ENCODE results near the gene RAB3GAP2.
"Not testable (repeated sequence)": the region's sequence is repeated elsewhere in the genome, so short reads cannot be mapped to it uniquely, and the experiment has no call there.

The RAB3GAP2 gene

DNA sequence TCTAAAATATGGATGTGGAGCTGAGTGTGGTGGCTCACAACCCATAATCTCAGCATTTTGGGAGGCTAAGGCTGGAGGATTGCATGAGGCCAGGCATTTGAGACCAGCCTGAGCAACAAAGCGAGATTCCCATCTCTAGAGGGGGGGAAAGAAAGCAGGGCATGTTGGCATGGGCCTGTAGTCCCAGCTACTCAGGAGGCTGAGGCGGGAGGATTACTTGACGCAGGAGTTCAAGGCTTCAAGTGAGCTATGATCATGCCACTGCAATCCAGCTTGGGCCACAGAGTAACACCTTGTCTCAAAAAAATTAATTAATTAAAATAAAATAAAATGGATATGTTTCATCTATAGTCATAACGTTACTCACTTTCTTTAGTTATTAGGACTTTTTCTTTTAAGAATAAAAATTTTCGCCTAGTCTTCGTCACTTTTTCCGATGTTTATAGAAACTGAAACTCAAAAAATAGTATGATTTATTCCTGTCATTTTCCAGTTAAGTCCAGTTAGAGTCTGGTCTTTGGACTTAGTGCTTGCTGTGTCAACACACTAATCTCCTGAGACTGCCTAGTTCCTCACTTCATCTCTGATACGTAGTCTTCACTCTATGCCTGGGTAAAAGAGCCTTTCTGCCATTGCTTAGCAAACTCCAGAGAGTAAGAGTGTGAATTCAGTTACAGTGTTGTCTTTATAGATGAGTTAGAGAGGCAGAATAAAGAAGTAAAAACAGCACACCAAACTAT lies 150.3 kb downstream of the RAB3GAP2 start:
- DNase-seq (ENCODE audit: low spot score) = no peak
- TF ChIP-seq, protein P1, sequence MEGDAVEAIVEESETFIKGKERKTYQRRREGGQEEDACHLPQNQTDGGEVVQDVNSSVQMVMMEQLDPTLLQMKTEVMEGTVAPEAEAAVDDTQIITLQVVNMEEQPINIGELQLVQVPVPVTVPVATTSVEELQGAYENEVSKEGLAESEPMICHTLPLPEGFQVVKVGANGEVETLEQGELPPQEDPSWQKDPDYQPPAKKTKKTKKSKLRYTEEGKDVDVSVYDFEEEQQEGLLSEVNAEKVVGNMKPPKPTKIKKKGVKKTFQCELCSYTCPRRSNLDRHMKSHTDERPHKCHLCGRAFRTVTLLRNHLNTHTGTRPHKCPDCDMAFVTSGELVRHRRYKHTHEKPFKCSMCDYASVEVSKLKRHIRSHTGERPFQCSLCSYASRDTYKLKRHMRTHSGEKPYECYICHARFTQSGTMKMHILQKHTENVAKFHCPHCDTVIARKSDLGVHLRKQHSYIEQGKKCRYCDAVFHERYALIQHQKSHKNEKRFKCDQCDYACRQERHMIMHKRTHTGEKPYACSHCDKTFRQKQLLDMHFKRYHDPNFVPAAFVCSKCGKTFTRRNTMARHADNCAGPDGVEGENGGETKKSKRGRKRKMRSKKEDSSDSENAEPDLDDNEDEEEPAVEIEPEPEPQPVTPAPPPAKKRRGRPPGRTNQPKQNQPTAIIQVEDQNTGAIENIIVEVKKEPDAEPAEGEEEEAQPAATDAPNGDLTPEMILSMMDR (IDR thresholded peaks at IDR 0.05; ENCODE audit: extremely low read depth, missing control alignments) = no peak

DNA sequence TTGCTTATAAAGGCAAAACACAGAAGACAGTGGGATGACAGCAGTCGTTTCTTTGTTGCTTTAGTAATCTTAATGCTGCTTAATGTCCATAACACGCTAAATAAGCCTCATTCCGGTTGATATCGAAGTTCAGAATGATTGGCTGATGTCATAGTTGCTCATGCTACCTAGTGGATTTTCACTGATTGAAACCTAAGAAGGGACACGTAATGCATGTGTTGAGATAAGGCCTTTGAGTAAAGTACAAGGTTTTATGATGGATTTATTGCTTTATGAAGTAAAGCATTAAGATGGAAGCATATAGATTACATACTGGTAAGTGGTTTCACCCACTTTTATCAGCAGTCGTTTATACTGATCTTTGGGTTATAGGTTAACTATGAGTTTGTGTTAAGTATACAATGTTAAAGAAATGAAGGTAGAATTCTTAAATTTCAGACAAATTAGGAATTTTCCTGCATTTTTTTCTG lies 153.2 kb downstream of the RAB3GAP2 start:
- TF ChIP-seq, protein P1 (IDR thresholded peaks at IDR 0.05; ENCODE audit: extremely low read depth, missing control alignments) = no peak
- no peak for DNase-seq (ENCODE audit: low spot score)

GRCh38 chr1:220113136-220113695 lies 159.0 kb downstream of the RAB3GAP2 start:
- TF ChIP-seq, protein P1 (IDR thresholded peaks at IDR 0.05; ENCODE audit: extremely low read depth, missing control alignments) = no peak
- peak; percentile 39 for DNase-seq (ENCODE audit: low spot score)

DNA sequence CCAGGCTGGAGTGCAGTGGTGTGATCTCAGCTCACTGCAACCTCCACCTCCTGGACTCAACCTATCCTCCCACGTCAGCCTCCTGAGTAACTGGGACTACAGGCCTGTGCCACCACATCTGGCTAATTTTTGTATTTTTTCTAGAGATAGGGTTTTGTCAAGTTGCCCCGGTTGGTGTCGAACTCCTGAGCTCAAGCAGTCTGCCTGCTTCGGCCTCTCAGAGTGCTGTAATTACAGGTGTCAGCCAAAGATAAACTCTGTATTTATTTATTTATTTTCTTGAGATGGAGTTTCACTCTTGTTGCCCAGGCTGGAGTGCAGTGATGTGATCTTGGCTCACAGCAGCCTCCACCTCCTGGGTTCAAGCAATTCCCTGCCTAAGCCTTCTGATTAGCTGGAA lies 159.7 kb downstream of the RAB3GAP2 start:
- DNase-seq (ENCODE audit: low spot score) = not testable (repeated sequence)

- DNase-seq (ENCODE audit: low spot score) = not testable (repeated sequence)
Measured at GRCh38 chr1:220110473-220110872, 161.8 kb downstream of the RAB3GAP2 start.

DNA sequence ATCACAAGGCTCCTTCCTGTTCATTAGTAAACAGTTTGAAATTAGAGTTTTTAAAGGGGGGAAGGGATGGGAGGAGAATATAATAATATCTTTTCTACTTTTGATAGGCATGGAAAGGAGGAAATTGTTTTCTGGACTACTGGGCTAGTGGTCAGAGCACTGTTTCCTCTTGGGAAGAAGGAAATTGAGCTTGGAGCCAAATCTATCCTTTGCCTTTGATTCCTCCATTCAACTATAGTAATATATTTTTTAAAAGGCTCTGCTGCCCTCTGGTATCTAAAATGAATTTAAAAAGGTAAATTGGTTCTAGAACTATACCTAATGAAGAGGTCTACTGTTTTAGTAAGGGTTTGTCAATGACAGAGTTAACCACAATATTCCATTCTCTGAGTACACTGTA lies 172.4 kb downstream of the RAB3GAP2 start:
- TF ChIP-seq, protein P1 (IDR thresholded peaks at IDR 0.05; ENCODE audit: extremely low read depth, missing control alignments) = no peak
- DNase-seq (ENCODE audit: low spot score) = no peak

Measured in GM20000 (cell line).